ENCODE measurements around the gene GRK5.
A peak's percentile ranks its signal among the peaks of the same experiment; 100 is the strongest.

The GRK5 gene

DNA sequence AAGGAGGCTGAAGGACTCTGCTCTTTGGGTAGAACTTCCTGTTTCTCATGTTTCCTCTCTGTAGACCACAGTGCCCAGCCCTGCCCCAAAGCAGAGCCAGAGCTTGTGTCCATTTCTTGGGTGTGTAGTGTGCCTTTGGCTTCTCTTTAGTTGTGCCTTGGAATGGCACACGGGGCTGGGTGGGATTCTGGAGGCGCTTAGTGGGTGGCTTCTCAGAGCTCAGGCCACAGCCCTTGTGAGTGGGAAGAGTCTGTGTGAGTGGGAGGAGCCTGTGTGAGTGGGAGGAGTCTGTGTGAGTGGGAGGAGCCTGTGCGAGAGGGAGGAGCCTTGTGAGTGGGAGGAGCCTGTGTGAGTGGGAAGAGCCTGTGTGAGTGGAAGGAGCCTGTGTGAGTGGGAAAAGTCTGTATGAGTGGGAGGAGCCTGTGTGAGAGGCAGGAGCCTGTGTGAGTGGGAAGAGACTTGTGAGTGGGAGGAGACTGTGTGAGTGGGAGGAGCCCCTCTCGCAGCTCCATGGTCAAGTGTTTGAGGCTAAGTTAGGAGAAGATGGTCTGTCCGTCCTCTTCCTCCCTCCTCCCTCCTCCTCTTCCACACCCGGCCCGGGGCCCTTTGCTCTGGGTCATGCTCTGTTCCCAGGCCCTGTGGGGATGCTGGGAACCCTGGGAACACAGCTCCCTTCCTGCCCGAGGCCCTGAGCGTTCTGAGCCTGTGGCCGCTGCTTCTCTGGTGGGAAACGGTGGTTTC, 153.0 kb downstream of the GRK5 start:
- Histone ChIP-seq H3K36me3 (no peaks in the 10 kb centered on the region; the same call in 1 of the 2 replicates), H3K9me3 (ENCODE audit: severe bottlenecking) (peaks cover 3% of the 10 kb centered on the region), H3K4me3 (ENCODE audit: low read depth, low read length) (no peak overlapping the region), H3K27ac (no peak overlapping the region), H3K27me3 (ENCODE audit: insufficient read depth, low read depth, severe bottlenecking) (no peaks in the 10 kb centered on the region)
- DNase-seq = no peak
- TF ChIP-seq CTCF (IDR thresholded peaks at IDR 0.05; ENCODE audit: low read depth, low read length) = no peak

- DNase-seq = no peak
- H3K9me3 ChIP-seq (ENCODE audit: severe bottlenecking) = peaks cover 3% of the 10 kb centered on the region
- TF ChIP-seq CTCF (IDR thresholded peaks at IDR 0.05; ENCODE audit: low read depth, low read length) = no peak
- no peaks in the 10 kb centered on the region; the same call in 1 of the 2 replicates for H3K36me3 ChIP-seq
- no peak overlapping the region for H3K27ac ChIP-seq
- H3K4me3 ChIP-seq (ENCODE audit: low read depth, low read length) = no peak overlapping the region
- no peaks in the 10 kb centered on the region for H3K27me3 ChIP-seq (ENCODE audit: insufficient read depth, low read depth, severe bottlenecking)
Measured at GRCh38 chr10:119361037-119361436, 153.7 kb downstream of the GRK5 start.

DNA sequence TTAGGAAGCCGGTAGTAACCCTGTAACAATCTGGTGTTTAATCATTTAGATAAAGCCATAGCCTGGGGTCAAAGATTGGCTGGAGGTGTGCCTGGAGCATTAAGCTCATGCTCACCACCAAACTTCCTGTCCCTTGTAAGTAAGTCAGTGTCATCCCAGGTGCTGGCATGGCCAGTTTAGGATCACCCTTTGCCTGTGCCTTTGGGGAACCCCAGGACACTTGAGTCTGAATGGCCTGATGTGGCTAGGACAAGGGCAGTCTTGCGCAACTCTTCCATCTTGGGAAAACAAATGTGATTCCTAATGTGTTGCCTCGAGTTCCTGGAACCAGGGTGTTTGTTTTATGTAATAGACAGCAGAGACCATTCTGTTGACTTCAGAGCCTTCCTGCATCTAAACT, 154.8 kb downstream of the GRK5 start:
- no peak for DNase-seq
- Histone ChIP-seq H3K27ac (no peak overlapping the region), H3K36me3 (peaks cover 3% of the 10 kb centered on the region), H3K4me3 (ENCODE audit: low read depth, low read length) (no peak overlapping the region), H3K9me3 (ENCODE audit: severe bottlenecking) (no peaks in the 10 kb centered on the region), H3K27me3 (ENCODE audit: insufficient read depth, low read depth, severe bottlenecking) (no peaks in the 10 kb centered on the region)
- TF ChIP-seq CTCF (IDR thresholded peaks at IDR 0.05; ENCODE audit: low read depth, low read length) = no peak

DNA sequence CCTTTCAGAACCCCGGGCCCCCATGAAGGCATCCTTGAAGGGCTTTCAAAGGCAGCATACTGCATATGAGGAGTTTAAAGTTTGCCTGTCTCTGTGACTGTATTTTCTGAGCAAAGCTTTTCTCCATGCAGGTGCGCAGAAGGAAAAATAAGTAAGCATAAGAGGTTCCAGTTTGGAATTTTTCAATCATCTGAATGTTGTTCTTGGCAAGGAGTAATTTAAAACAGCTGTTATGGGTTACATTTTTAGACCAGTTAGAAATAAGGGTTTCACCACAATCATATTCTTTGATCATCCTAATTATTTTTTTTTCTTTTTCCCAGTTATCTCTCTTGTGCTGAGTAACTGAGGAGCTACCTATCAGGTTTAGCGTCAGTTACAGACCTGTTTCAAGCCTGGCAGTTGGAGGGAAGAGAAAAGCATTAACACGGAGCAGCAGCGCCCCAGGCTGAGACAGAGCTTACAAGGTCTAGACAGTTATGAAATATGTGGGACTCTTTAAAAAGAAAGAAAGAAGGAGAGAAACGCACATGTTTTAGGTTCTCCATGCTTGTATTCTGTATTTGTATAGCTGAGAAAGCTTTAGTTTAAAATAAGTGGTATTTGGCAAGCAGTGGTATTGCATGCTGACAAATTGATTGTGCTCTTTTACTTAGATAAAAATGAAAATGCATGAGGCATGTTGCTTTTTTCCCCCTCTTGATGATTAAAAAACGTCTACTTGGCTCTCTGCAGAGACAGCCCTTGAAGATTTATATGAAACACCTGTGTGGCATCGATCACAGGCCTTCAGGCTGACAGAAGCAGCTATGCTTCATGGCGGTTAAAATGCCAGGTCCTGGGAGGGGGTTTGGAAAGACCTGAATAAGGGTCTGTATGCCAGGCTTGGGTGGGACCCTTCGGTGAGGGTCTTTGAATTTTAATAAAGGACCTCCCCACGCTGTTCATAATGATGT, 157.6 kb downstream of the GRK5 start:
- Histone ChIP-seq H3K27me3 (ENCODE audit: insufficient read depth, low read depth, severe bottlenecking) (no peaks in the 10 kb centered on the region), H3K4me3 (ENCODE audit: low read depth, low read length) (no peak overlapping the region), H3K36me3 (peaks cover 3% of the 10 kb centered on the region), H3K27ac (no peak overlapping the region), H3K9me3 (ENCODE audit: severe bottlenecking) (no peaks in the 10 kb centered on the region)
- no peak for TF ChIP-seq CTCF (IDR thresholded peaks at IDR 0.05; ENCODE audit: low read depth, low read length)
- DNase-seq = peak; percentile 31

DNA sequence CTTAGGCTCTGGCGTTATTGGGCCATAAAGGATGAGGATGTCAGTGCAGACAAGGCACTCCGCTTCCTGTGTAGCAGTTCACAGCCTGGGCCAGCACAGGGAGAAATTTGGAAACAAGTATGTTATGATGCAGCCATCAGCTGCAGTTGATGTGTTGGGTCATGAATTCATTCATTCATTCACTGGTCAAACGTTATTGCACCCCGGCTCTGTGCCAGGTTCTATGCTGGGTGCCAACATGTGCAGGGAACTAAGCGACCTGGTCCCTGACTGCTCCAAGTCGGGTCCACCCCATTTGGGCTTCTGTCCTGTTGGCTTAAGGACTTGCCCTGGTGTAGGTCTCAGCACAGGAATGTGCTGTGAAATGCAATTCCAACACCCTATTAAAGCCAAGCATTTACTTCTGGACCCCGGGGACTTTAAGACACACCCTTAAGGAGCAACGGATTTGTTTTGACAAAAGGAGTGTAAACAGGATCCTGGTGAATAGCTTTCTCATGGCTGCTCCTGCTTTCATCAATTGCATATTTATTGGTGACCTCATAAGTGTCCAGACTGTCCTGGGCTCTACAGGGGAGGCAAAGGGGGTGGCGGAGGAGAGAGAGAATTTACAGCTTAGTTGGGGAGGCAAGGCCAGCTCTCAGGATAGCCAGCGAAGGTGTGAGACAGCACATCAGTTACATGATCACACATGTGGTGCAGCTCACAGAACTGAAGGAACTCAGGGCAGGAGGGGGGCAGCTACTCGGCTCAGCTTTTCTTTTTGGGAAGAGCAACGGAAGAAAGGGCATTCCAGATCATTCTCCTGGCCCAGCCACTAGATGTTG, 158.6 kb downstream of the GRK5 start:
- Histone ChIP-seq H3K27ac (no peak overlapping the region), H3K4me3 (ENCODE audit: low read depth, low read length) (no peak overlapping the region), H3K27me3 (ENCODE audit: insufficient read depth, low read depth, severe bottlenecking) (no peaks in the 10 kb centered on the region), H3K36me3 (peaks cover 3% of the 10 kb centered on the region), H3K9me3 (ENCODE audit: severe bottlenecking) (no peaks in the 10 kb centered on the region)
- no peak for DNase-seq
- no peak for TF ChIP-seq CTCF (IDR thresholded peaks at IDR 0.05; ENCODE audit: low read depth, low read length)
